SU-DHL-6 (cell line): ENCODE measurements around the gene GJD3.
A peak's percentile ranks its signal among the peaks of the same experiment; 100 is the strongest.

Experiments used
- H2AFZ ChIP-seq: fragments of 200-600 bp; sonication (generic); 2 replicates; pipeline ENCODE4 v1.6.1; 2014; ENCODE audit warnings: low read depth, mild to moderate bottlenecking, moderate library complexity, mixed read lengths, antibody characterized with exemption, low read length; ENCODE audit not compliant: severe bottlenecking
- H3F3A ChIP-seq: fragments of 200-600 bp; shearing (Covaris generic); 2 replicates; pipeline ENCODE4 v1.6.0; 2016; ENCODE audit warnings: antibody characterized with exemption, mild to moderate bottlenecking; ENCODE audit not compliant: insufficient read depth
- H3K27ac ChIP-seq: fragments of 200-600 bp; sonication (generic); 2 replicates; pipeline ENCODE4 v1.5.1; 2016; ENCODE audit warnings: low read depth, mild to moderate bottlenecking, low read length, moderate library complexity, mixed read lengths
- H3K27me3 ChIP-seq: fragments of 200-600 bp; sonication (generic), shearing (Covaris generic); 2 replicates; pipeline ENCODE4 v1.6.0; 2014; ENCODE audit warnings: mild to moderate bottlenecking, low read length
- H3K36me3 ChIP-seq: fragments of 200-600 bp; sonication (generic); 2 replicates; pipeline ENCODE4 v1.6.1; 2014; ENCODE audit warnings: mild to moderate bottlenecking, low read length, mixed read lengths
- H3K4me2 ChIP-seq: fragments of 300-600, 200-600 bp; shearing (Covaris generic), sonication (generic); 2 replicates; pipeline ENCODE4 v1.6.0; 2014; ENCODE audit warnings: low read length, low read depth, mild to moderate bottlenecking; ENCODE audit not compliant: poor library complexity, severe bottlenecking
- H3K4me3 ChIP-seq: fragments of 200-600 bp; sonication (generic); 2 replicates; pipeline ENCODE4 v1.5.1; 2014; ENCODE audit warnings: antibody characterized with exemption, low read length, mild to moderate bottlenecking, mixed read lengths; ENCODE audit not compliant: insufficient read depth, poor library complexity, severe bottlenecking
- H3K79me2 ChIP-seq: fragments of 200-600 bp; sonication (generic); 2 replicates; pipeline ENCODE4 v1.6.1; 2014; ENCODE audit warnings: mild to moderate bottlenecking, low read length, moderate library complexity; ENCODE audit not compliant: insufficient read depth
- H3K9ac ChIP-seq: fragments of 200-600 bp; sonication (generic); 2 replicates; pipeline ENCODE4 v1.7.0; 2014; ENCODE audit warnings: mild to moderate bottlenecking, low read length
- H3K9me2 ChIP-seq: fragments of 200-600 bp; sonication (generic); replicated peaks from 2 replicates; pipeline ENCODE4 v1.6.1; 2014; ENCODE audit warnings: low read length; ENCODE audit not compliant: insufficient read depth
- H3K9me3 ChIP-seq: fragments of 200-600 bp; sonication (generic); 2 replicates; pipeline ENCODE4 v1.6.1; 2014; ENCODE audit warnings: low read length, mixed read lengths; ENCODE audit not compliant: insufficient read depth
- H4K20me1 ChIP-seq: fragments of 200-600 bp; sonication (generic); 2 replicates; pipeline ENCODE4 v1.6.1; 2014; ENCODE audit warnings: low read depth, mild to moderate bottlenecking, antibody characterized with exemption, low read length, moderate library complexity, mixed read lengths
- EZH2phosphoT487 ChIP-seq: fragments of 200-600 bp; sonication (generic), shearing (Covaris generic); conservative IDR thresholded peaks from 2 replicates; pipeline ENCODE4 v1.6.1; 2018; ENCODE audit warnings: mild to moderate bottlenecking, antibody characterized with exemption, low read length, moderate library complexity, mixed read lengths
- TF ChIP-seq, protein P1 (sequence below): fragments of 200-600 bp; sonication (generic); IDR thresholded peaks from one replicate; pipeline ENCODE4 v1.5.1; 2017; ENCODE audit warnings: antibody characterized with exemption, mild to moderate bottlenecking, low read length, moderate library complexity; ENCODE audit not compliant: insufficient read depth, poor library complexity, severe bottlenecking

GJD3 gene

DNA sequence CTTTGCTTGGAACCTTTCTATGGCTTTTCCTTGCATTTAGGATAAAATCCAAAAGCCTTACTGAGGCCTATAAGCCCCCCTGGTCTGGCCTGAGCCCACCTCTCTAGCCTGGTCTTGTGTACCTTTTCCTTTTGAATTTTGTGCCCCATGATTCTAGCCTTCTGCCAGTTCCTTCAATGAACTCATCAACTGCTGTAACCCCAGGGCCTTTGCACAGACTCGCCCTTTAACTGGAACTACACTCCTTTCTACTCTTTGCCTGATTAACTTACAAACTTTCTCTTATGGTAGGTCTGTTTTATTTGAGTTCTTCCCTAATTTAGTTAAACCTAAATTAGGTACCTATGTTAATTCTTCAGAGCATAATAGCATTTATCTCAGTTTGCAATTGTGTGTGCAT is 24.2 kb downstream of the GJD3 start:
- H3K9me2 ChIP-seq, result no peaks in the 10 kb centered on the region
- no peaks in the 10 kb centered on the region for H3K9me3 ChIP-seq
- TF ChIP-seq, protein P1, sequence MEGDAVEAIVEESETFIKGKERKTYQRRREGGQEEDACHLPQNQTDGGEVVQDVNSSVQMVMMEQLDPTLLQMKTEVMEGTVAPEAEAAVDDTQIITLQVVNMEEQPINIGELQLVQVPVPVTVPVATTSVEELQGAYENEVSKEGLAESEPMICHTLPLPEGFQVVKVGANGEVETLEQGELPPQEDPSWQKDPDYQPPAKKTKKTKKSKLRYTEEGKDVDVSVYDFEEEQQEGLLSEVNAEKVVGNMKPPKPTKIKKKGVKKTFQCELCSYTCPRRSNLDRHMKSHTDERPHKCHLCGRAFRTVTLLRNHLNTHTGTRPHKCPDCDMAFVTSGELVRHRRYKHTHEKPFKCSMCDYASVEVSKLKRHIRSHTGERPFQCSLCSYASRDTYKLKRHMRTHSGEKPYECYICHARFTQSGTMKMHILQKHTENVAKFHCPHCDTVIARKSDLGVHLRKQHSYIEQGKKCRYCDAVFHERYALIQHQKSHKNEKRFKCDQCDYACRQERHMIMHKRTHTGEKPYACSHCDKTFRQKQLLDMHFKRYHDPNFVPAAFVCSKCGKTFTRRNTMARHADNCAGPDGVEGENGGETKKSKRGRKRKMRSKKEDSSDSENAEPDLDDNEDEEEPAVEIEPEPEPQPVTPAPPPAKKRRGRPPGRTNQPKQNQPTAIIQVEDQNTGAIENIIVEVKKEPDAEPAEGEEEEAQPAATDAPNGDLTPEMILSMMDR, result no peak
- no peak for TF ChIP-seq EZH2phosphoT487
- H3K27ac ChIP-seq, result no peak overlapping the region
- peak overlapping the region; percentile 61 for H3K4me2 ChIP-seq
- H2AFZ ChIP-seq, result no peak overlapping the region
- H3K79me2 ChIP-seq, result no peaks in the 10 kb centered on the region
- H3F3A ChIP-seq, result peaks cover 9% of the 10 kb centered on the region
- H3K27me3 ChIP-seq, result no peaks in the 10 kb centered on the region
- peaks cover 4% of the 10 kb centered on the region; the same call in 1 of the 2 replicates for H4K20me1 ChIP-seq
- 0 out of 2 replicates have a peak overlapping the region, but pooled peaks have one; percentile 29 for H3K9ac ChIP-seq
- no peak overlapping the region for H3K4me3 ChIP-seq
- H3K36me3 ChIP-seq, result no peaks in the 10 kb centered on the region; the same call in 1 of the 2 replicates

DNA sequence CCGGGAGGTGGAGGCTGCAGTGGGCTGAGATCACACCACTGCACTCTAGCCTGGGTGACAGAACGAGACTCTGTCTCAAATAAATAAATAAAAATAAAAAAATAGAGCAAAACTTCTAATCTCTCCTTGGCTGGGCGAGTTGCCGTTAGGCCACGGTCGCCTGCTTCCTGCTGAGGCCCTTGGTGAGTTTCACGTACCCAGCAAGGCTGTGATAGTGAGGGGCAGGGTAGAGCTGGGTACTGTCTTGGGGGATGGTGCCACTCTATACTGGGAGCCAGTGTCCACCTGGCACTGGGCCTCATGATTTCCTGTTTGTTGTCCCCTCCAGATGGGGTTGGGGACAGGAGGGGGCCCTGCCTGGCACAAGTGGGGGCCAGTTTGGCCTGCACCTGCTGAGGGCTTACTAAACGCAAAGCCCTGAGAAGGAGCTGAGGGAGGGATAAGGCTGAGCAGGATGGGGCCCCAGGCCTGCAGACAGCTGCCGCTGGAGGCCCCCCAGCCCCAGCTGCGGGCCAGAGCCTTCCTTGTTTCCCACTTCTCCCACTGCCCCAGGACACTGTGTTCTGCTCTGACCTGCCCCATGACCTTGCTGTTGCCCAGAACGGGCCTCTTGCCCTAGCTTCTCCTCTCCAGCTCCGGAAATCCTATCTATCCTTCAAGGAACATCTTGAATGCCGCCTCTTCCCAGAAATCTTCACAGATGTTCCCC is 25.4 kb downstream of the GJD3 start:
- no peak overlapping the region for H3K27ac ChIP-seq
- no peaks in the 10 kb centered on the region for H3K27me3 ChIP-seq
- no peak overlapping the region for H3K4me3 ChIP-seq
- H3K4me2 ChIP-seq, result no peak overlapping the region
- H3K9me3 ChIP-seq, result no peaks in the 10 kb centered on the region
- H2AFZ ChIP-seq, result no peak overlapping the region
- TF ChIP-seq, protein P1, result no peak
- no peak for TF ChIP-seq EZH2phosphoT487
- no peaks in the 10 kb centered on the region; the same call in 1 of the 2 replicates for H3K36me3 ChIP-seq
- no peaks in the 10 kb centered on the region for H3K9me2 ChIP-seq
- H3K79me2 ChIP-seq, result no peaks in the 10 kb centered on the region
- H3K9ac ChIP-seq, result no peak overlapping the region
- H4K20me1 ChIP-seq, result peaks cover 4% of the 10 kb centered on the region; the same call in 1 of the 2 replicates
- H3F3A ChIP-seq, result peaks cover 9% of the 10 kb centered on the region

DNA sequence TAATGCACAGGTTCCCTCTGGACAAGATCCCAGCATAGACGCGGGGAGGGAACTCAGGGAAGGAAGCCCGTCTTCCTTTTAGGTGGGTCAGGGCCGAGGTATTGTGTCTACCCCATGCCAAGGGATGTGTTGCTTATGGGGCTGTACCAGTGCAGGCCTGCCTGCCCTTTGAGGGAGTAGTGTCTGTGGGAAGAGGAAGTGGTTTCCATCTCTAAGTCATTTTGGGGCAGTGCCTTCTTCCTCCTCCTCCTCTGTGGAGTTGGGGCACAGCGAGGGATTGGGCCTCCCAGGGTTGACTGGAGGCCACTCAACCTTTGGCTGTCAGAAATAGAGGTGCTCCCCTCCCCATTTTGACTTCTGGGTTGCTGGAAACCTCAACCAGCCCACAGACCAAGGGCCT is 26.5 kb downstream of the GJD3 start:
- no peak for TF ChIP-seq EZH2phosphoT487
- TF ChIP-seq, protein P1, result no peak
- Histone ChIP-seq H3K36me3 (no peaks in the 10 kb centered on the region; the same call in 1 of the 2 replicates), H3K9me3 (no peaks in the 10 kb centered on the region), H3K9me2 (no peaks in the 10 kb centered on the region), H3K79me2 (no peaks in the 10 kb centered on the region), H2AFZ (no peak overlapping the region), H3K4me2 (no peak overlapping the region), H3F3A (peaks cover 9% of the 10 kb centered on the region), H3K4me3 (no peak overlapping the region), H4K20me1 (peaks cover 4% of the 10 kb centered on the region; the same call in 1 of the 2 replicates), H3K9ac (no peak overlapping the region), H3K27me3 (no peaks in the 10 kb centered on the region), H3K27ac (no peak overlapping the region)
